Testis (tissue), 3 donors: ENCODE results near the gene LILRA5. TPM values are rescaled to one million over a fixed set of nuclear protein-coding genes. Genes with fewer than 3 reads are reported as not detected.

ENCODE experiments used
- DNase-seq: peaks from one replicate; pipeline ENCODE4 v3.0.0-alpha.2; 2019
- H3K27ac ChIP-seq, 2 donors: fragments of 200-600 bp; sonication (generic); one replicate each; pipeline ENCODE4 v1.5.1; 2019
- H3K27me3 ChIP-seq: fragments of 200-600 bp; sonication (generic); one replicate; pipeline ENCODE4 v1.5.1; 2019
- H3K36me3 ChIP-seq: fragments of 200-600 bp; sonication (generic); one replicate; pipeline ENCODE4 v1.5.1; 2017; ENCODE audit warnings: low read depth; ENCODE audit errors: missing control alignments
- H3K4me1 ChIP-seq: fragments of 200-600 bp; sonication (generic); one replicate; pipeline ENCODE4 v1.5.1; 2019
- H3K4me3 ChIP-seq, 2 donors: fragments of 200-600 bp; sonication (generic); one replicate each; pipeline ENCODE4 v1.5.1; 2017 to 2019
- H3K9me3 ChIP-seq: fragments of 200-600 bp; sonication (generic); one replicate; pipeline ENCODE4 v1.5.1; 2017
- POLR2A ChIP-seq: fragments of 450-650 bp; IDR thresholded peaks from one replicate; pipeline ENCODE4 v1.6.1; 2017; ENCODE audit warnings: antibody characterized with exemption, mild to moderate bottlenecking, moderate library complexity
- WGBS, 2 donors: methylation state at CpG; one replicate each; pipeline ENCODE4 v1.1.5; 2018; 5-methylcytosine and 5-hydroxymethylcytosine counted together
- intact Hi-C: fragments of 100-400 bp; cut with DNase I; formaldehyde crosslinking; loops from one replicate; pipeline ENCODE4 v1.15.1; 2023; ENCODE audit warnings: low total_unique reads
- polyA plus RNA-seq: library from polyadenylated mRNA; stranded (reverse); fragments of 350-450 nt; fragmentation: Illumina TruSeq; extraction: RNeasy Lipid Tissue Mini Kit (QIAGEN cat#74804); gene quantifications from one replicate; pipeline ENCODE4 v1.2.3, GENCODE V29; 2014; ENCODE audit warnings: low read depth, low replicate concordance; ENCODE audit not compliant: insufficient read depth
- total RNA-seq, 2 donors: library from RNA; depleted of rRNA; stranded (reverse); fragments of >200 nt; gene quantifications; one replicate each; pipeline ENCODE4 v1.2.3, GENCODE V29; 2016
- TF ChIP-seq, protein P1 (sequence below), 3 experiments: fragments of 450-650 bp in 2 of 3; fragments of 200-600 bp in 1 of 3; sonication (generic) in 1 of 3; IDR thresholded peaks; one replicate each; pipeline ENCODE4 v1.5.1; 2016 to 2019; ENCODE audit warnings: antibody characterized with exemption in 3 of 3, mild to moderate bottlenecking in 2 of 3, moderate library complexity in 1 of 3

The LILRA5 gene
- total and polyA plus RNA-seq, 3 donors from 2014 or later, result 1.1 to 1.4 (median 1.2) TPM

GRCh38 chr19:54337858-54338230, 24.9 kb upstream of the LILRA5 start:
- Histone ChIP-seq H3K27me3 (no peaks in the 10 kb centered on the region), H3K27ac (no peak overlapping the region), H3K36me3 (no peaks in the 10 kb centered on the region), H3K9me3 (no peaks in the 10 kb centered on the region), H3K4me1 (no peaks in the 10 kb centered on the region), H3K4me3 (no peak overlapping the region)
- TF ChIP-seq, protein P1, sequence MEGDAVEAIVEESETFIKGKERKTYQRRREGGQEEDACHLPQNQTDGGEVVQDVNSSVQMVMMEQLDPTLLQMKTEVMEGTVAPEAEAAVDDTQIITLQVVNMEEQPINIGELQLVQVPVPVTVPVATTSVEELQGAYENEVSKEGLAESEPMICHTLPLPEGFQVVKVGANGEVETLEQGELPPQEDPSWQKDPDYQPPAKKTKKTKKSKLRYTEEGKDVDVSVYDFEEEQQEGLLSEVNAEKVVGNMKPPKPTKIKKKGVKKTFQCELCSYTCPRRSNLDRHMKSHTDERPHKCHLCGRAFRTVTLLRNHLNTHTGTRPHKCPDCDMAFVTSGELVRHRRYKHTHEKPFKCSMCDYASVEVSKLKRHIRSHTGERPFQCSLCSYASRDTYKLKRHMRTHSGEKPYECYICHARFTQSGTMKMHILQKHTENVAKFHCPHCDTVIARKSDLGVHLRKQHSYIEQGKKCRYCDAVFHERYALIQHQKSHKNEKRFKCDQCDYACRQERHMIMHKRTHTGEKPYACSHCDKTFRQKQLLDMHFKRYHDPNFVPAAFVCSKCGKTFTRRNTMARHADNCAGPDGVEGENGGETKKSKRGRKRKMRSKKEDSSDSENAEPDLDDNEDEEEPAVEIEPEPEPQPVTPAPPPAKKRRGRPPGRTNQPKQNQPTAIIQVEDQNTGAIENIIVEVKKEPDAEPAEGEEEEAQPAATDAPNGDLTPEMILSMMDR (IDR thresholded peaks at IDR 0.05), result no peak
- no peak for TF ChIP-seq POLR2A
- no peak for DNase-seq
- intact Hi-C loops, result no loop called here
- 67 to 81% methylated on average over 3 to 9 of the region's 9 CpGs for WGBS, 2 donors

DNA sequence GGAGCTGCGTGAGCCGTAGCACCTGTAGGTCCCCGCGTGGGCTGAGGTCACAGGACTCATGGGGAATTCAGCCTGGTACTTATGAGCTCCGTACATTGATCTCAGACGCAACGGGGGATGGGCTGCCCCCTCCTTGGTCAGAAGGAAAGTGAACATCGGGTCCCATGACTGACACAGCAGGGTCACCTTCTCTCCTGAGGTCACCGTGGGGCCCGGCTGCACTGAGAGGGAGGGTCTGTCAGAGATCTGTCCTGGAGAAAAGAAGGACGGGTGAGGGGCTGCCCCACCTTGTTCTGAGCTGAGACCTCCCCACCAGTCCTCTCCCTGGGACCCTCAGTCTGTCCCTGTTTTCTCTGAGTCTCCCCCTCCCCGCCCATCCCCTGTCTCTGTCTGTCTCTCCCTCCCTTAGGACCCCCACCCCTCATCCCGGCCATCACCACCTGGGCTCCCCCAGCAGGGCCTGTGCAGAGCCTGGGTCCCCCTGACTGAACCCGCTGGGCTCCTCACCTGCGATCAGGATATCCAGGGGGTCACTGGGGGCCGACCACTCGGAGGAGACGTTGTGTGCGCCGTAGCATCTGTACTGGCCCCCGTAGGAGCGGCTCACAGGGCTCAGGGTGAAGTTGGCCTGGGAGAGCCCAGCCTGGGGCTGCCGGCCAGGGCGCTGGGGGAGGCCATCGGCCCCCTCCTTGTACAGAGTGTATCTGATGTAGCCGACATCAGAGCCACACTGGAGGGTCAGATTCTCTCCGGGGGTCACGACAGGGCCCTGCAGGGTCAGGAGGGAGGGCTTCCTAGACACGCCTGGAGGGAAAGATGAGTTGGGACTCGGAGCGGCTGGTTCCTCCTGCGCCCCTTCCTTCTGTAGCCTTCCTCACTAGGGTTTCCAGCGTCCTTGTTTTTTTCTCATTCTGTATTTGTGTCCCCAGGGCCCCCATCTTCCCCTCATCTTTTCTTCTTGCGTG, 24.2 kb upstream of the LILRA5 start:
- no peak for DNase-seq

GRCh38 chr19:54335979-54336892, 23.3 kb upstream of the LILRA5 start:
- DNase-seq, result no peak
- Histone ChIP-seq H3K36me3 (no peaks in the 10 kb centered on the region), H3K4me1 (no peaks in the 10 kb centered on the region), H3K27ac (no peak overlapping the region), H3K4me3 (no peak overlapping the region), H3K27me3 (no peaks in the 10 kb centered on the region), H3K9me3 (no peaks in the 10 kb centered on the region)
- 78 to 87% methylated on average over 10 to 12 of the region's 12 CpGs for WGBS, 2 donors
- TF ChIP-seq, protein P1 (IDR thresholded peaks at IDR 0.05), result no peak
- no peak for TF ChIP-seq POLR2A
- intact Hi-C loops, result no loop called here

More for the DNA sequence above, 24.2 kb upstream of the LILRA5 start:
- H3K4me1 ChIP-seq, result no peaks in the 10 kb centered on the region
- H3K36me3 ChIP-seq, result no peaks in the 10 kb centered on the region
- 73 to 75% methylated on average over 22 to 34 of the region's 34 CpGs for WGBS, 2 donors
- H3K9me3 ChIP-seq, result no peaks in the 10 kb centered on the region
- TF ChIP-seq, protein P1 (IDR thresholded peaks at IDR 0.05), result no peak
- TF ChIP-seq POLR2A, result no peak
- H3K4me3 ChIP-seq, result no peak overlapping the region
- H3K27ac ChIP-seq, result no peak overlapping the region
- intact Hi-C loops, result no loop called here
- no peaks in the 10 kb centered on the region for H3K27me3 ChIP-seq

DNA sequence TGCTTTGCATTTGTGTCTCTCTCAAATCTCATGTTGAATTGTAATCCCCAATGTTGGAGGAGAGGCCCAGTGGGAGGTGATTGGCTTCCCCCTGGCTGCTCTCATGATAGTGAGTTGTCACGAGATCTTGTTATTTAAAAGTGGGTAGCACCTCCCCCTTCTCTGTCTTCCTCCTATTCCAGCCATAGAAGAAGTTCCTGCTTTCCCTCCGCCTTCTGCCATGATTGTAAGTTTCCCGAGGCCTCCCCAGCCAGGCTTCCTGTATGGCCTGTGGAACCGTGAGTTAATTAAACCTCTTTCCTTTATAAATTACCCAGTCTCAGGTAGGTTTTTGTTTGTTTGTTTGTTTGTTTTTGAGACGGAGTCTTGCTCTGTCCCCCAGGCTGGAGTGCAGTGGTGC, 22.2 kb upstream of the LILRA5 start:
- no peaks in the 10 kb centered on the region for H3K9me3 ChIP-seq
- no peak for DNase-seq
- H3K4me1 ChIP-seq, result no peaks in the 10 kb centered on the region
- H3K36me3 ChIP-seq, result no peaks in the 10 kb centered on the region
- no peak overlapping the region for H3K4me3 ChIP-seq
- TF ChIP-seq, protein P1 (IDR thresholded peaks at IDR 0.05), result no peak
- TF ChIP-seq POLR2A, result no peak
- no peaks in the 10 kb centered on the region for H3K27me3 ChIP-seq
- H3K27ac ChIP-seq, result no peak overlapping the region
- intact Hi-C loops, result no loop called here
- WGBS, 2 donors, result 56 to 63% methylated on average over 5 of the region's 5 CpGs
